ENCODE data around the gene FBLL1.
"Not testable (repeated sequence)": the region's sequence is repeated elsewhere in the genome, so short reads cannot be mapped to it uniquely, and the experiment has no call there.

DNA sequence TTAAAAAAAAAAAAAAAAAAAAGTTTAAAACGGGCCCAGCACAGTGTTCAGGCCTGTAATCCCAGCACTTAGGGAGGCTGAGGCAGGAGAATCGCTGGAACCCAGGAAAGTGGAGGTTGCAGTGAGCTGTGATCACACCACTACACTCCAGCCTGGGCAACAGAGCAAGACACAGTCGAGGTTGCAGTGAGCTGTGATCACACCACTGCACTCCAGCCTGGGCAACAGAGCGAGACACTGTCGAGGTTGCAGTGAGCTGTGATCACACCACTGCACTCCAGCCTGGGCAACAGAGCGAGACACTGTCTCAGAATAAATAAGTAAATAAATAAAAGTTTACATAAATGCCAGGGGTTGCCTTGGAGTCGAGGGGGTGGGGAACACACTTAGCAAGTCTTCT lies 5.2 kb downstream of the FBLL1 start:
- TF ChIP-seq, protein P1, sequence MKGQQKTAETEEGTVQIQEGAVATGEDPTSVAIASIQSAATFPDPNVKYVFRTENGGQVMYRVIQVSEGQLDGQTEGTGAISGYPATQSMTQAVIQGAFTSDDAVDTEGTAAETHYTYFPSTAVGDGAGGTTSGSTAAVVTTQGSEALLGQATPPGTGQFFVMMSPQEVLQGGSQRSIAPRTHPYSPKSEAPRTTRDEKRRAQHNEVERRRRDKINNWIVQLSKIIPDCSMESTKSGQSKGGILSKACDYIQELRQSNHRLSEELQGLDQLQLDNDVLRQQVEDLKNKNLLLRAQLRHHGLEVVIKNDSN (IDR thresholded peaks at IDR 0.05; ENCODE audit: borderline replicate concordance, low read depth), result not testable (repeated sequence)
- TF ChIP-seq, protein P2, sequence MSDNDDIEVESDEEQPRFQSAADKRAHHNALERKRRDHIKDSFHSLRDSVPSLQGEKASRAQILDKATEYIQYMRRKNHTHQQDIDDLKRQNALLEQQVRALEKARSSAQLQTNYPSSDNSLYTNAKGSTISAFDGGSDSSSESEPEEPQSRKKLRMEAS (IDR thresholded peaks at IDR 0.05; ENCODE audit: low read depth), result not testable (repeated sequence)
- TF ChIP-seq GABPA (IDR thresholded peaks at IDR 0.05; ENCODE audit: low read depth); TAF1 (IDR thresholded peaks at IDR 0.05; ENCODE audit: borderline replicate concordance, low read depth, low read length); SIN3A (IDR thresholded peaks at IDR 0.05; ENCODE audit: borderline replicate concordance, low read depth, low read length); TEAD4 (IDR thresholded peaks at IDR 0.05; ENCODE audit: borderline replicate concordance, insufficient read depth); FOSL2 (IDR thresholded peaks at IDR 0.05; ENCODE audit: borderline replicate concordance, low read depth); GATA2 (CRISPR knock-in tag; IDR thresholded peaks at IDR 0.05); RCOR1 (IDR thresholded peaks at IDR 0.05; ENCODE audit: low read length); SMC3 (IDR thresholded peaks at IDR 0.05; ENCODE audit: low read depth, low read length); POLR2AphosphoS5 (IDR thresholded peaks at IDR 0.05; ENCODE audit: low read depth, low read length); JUND (IDR thresholded peaks at IDR 0.05): not testable (repeated sequence)
- TF ChIP-seq, protein P3, sequence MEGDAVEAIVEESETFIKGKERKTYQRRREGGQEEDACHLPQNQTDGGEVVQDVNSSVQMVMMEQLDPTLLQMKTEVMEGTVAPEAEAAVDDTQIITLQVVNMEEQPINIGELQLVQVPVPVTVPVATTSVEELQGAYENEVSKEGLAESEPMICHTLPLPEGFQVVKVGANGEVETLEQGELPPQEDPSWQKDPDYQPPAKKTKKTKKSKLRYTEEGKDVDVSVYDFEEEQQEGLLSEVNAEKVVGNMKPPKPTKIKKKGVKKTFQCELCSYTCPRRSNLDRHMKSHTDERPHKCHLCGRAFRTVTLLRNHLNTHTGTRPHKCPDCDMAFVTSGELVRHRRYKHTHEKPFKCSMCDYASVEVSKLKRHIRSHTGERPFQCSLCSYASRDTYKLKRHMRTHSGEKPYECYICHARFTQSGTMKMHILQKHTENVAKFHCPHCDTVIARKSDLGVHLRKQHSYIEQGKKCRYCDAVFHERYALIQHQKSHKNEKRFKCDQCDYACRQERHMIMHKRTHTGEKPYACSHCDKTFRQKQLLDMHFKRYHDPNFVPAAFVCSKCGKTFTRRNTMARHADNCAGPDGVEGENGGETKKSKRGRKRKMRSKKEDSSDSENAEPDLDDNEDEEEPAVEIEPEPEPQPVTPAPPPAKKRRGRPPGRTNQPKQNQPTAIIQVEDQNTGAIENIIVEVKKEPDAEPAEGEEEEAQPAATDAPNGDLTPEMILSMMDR (IDR thresholded peaks at IDR 0.05), result not testable (repeated sequence)
- TF ChIP-seq, protein P4, sequence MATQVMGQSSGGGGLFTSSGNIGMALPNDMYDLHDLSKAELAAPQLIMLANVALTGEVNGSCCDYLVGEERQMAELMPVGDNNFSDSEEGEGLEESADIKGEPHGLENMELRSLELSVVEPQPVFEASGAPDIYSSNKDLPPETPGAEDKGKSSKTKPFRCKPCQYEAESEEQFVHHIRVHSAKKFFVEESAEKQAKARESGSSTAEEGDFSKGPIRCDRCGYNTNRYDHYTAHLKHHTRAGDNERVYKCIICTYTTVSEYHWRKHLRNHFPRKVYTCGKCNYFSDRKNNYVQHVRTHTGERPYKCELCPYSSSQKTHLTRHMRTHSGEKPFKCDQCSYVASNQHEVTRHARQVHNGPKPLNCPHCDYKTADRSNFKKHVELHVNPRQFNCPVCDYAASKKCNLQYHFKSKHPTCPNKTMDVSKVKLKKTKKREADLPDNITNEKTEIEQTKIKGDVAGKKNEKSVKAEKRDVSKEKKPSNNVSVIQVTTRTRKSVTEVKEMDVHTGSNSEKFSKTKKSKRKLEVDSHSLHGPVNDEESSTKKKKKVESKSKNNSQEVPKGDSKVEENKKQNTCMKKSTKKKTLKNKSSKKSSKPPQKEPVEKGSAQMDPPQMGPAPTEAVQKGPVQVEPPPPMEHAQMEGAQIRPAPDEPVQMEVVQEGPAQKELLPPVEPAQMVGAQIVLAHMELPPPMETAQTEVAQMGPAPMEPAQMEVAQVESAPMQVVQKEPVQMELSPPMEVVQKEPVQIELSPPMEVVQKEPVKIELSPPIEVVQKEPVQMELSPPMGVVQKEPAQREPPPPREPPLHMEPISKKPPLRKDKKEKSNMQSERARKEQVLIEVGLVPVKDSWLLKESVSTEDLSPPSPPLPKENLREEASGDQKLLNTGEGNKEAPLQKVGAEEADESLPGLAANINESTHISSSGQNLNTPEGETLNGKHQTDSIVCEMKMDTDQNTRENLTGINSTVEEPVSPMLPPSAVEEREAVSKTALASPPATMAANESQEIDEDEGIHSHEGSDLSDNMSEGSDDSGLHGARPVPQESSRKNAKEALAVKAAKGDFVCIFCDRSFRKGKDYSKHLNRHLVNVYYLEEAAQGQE (IDR thresholded peaks at IDR 0.05; ENCODE audit: low read depth, low read length), result not testable (repeated sequence)

Data from SK-N-SH (cell line).